GM19438 (cell line): ENCODE data around the gene IL17C.
A peak's percentile ranks its signal among the peaks of the same experiment; 100 is the strongest.
"Not testable (repeated sequence)": the region's sequence is repeated elsewhere in the genome, so short reads cannot be mapped to it uniquely, and the experiment has no call there.

Source experiments
- ATAC-seq: cut with Tn5 transposase; IDR thresholded peaks from one replicate; pipeline ENCODE4 v1.9.1; 2021; ENCODE audit warnings: low read depth; ENCODE audit not compliant: unreplicated experiment

Gene IL17C

DNA sequence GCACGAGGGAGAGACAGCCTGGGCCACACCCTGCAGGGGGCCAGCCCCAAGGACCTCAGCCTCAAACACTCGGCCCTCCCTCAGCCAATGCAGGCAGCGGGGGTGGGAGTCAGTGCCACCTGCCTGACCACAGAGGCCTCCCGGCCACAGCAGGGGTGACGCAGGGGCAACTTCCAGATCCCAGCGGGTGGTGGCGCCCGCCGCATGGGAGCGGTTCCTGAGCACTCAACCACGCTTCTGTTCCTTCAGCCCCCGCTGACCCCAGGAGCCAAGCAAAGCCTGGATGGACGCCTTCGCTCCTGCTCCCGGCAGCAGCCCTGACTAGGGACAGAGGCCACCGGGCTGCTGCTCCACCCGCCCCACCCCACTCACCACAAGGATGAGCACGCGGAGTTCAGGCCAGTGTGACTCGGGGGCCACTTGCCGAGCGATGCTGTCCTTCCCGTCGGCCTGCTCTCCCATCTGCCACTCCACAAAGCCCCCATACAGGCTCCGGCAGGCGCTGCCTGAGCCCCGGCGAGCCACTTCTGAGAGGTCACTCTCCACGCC is 17.4 kb downstream of the IL17C start:
- ATAC-seq: no peak

DNA sequence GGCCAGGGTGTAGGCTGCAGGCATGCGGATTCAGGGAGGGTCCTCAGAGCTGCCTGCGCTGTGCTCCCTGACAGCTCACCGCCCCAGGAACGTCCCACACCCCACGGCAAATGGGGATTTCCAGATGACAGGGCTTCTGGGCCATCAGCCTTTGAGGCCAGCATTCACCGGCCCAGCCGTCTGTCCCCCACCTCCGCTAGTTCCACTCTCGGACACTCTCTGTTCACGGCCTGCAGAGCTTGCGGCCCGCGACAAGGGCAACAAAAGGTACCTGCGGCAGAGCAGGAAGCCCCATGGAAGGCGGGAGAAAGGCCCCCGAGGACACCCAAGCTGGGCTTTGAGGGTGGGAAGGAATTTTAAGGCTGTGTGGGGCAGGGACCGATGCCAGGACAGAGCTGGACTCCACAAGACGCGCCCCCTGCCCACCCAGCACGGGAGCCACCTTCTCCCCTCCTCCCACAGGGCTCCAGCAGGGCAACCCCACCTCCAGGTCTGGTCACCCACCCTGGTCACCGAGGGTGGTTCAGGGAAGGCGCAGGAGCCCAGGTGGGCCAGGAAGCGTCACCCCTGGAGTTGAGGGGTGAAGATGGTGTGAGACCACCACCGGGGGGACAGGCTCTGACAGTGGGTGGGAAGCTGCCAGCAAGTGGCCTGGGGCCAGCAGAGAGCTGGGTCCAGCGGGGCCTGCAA is 18.1 kb downstream of the IL17C start:
- no peak for ATAC-seq

DNA sequence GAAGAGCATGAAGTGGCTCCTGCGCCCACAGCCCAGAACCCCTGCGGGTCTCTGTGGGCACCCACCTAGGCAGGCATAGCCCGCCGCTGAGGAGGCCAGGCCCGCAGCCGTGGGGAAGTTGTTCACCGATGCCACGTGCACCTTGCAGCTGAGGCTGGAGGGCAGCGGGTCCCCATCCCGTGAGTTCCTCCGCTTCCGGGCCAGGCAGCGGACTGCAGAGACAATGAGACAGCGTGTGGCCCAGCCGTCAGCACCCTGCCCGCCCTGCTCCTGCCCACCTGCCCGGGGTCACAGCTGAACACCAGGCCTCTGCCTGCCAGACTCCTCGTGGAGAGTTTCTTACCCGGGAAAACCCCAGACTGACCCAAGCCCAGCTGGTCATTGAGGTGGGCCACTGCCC is 19.0 kb downstream of the IL17C start:
- no peak for ATAC-seq

DNA sequence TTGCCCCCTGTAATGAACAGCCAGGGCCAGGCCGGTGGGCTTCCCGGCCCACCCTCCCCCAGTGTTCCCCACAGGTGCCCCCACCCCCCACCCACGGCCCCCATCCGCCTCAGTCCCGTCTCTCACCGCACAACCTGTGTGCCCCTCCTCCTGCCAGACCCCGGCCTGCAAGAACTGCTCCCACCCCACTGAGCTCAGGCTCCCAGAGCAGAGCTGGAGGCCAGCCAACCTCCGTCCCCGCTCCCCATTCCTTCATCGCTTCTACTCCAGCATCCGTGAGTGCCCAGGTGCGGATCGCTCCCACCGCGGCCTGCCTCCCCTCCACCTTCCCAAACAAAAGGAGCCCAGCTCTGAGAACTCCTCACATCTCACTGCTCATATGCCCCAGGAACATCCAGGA is 20.3 kb downstream of the IL17C start:
- no peak for ATAC-seq

DNA sequence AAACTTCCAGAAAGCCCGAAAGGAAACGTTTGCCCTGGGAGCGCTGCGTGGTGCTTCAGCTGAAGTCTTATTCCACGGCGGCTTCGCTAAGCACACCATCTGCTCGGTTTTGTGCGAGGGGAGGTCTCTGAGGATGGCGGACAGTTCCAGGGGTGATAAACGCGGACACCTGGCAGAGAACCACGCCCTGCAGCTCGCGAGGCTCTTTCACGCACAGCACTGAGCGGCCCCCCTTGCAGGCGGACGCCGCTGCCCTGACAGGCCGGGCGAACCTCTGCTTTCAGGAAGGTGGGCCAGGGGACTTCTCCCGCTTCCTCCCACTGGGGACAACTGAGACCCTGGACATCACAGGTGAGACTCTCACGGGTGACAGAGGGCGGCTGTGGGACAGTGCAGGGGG is 20.8 kb downstream of the IL17C start:
- no peak for ATAC-seq

DNA sequence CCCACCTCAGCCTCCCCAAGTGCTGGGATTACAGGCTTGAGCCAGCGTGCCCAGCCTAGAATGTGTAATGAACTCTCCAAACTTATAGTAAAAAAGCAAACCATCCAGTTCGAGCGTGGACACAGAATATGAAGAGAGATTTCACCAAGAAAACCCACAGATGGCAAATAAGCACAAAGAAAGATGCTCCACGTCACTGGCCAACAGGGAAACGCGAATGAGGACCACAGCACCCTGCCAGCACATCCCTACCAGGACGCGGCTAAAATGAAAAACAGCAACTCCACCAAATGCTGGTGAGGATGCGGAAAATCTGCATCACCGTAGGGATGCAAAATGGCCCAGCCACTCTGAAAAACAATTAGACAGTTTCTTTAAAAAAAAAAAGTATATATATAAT is 23.1 kb downstream of the IL17C start:
- ATAC-seq: no peak

DNA sequence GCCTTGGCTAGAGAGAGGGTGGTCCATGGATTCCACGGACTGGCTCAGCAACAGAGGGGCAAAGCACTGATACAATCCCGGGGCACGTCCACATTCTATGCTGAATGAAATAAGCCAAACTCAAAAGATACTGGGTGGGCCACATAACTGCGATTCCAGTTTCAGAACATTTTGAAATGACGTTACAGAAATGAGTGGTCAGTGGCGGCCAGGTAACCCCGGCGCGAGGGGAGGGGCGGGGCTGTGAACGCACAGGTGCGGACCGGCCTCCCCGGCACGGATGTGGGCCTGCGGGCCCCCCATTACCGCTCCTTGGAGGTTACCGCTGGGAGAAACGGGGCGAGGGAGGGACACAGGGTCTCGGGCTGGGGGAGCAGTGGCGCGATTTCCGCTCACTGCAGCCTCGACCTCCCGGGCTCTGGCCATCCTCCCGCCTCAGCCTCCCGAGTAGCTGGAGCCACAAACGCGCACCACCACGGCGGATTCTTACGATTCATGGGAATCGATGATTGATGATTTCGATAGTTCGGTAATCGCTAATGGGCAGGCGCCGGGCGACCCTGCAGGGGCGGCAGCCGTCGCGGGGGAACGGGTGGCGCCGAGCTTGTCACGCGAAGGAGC is 24.0 kb downstream of the IL17C start:
- ATAC-seq: peak; percentile 4

DNA sequence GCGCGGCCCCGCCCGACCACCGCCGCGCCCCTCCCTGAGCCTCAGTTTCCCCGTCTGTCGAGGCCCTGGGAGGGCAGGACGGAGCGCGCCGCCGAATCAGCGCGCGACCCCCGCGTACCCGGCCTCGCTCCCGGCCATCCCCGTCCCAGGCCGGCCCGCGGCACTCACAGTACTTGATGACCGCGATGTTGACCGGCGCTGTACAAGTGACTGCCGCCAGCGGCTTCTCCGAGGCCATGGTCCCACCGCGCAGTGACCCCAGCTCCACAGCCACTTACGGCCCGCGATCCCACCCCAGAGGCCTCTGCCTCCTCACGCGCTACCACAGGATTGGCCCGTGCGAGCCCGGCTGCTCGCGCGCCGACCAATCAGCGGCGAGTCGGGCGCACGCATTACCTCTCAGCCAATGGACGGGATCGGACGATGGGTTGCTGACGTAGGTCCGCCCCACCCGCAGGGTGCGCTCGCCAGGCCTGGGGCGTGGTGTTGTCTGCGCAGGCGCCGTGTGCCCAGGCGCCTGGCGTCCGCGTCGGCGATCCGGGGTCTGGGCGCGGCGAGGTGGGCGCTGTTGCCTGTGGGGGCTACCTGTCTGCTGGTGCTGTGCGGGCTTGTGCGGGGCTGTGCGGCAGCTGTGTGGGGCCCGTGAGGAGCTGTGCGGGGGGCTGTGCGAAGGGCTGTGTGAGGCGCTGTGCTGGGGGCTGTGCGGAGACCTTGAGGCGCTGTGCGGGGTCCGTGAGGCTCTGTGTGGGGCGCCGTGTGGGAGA is 24.7 kb downstream of the IL17C start, which contains the start of gene MVD:
TSS of gene MVD (minus strand) at position 249 of the 764 bp plus-strand sequence. CDS start at position 238, 11 bp downstream.
- peak; percentile 92 for ATAC-seq

DNA sequence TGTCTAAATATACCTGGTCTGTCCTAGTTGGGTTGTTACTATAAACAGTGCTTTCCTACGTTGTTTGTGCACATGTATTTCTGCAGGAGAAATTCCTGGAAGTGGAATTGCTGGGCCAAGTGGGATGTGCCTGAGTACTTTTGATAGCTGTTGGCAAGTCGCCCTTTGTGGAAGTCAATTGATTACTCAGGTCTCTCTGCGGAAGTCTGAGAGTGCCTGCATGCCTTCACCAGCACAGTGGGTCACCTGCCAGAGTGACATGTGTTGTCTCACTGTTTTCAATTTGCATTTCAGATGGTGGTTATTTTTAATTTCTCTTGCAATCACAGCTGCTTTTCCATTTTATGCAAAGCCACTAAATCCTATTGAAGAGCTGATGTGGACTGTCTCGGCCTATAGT is 26.8 kb downstream of the IL17C start:
- ATAC-seq: no peak

DNA sequence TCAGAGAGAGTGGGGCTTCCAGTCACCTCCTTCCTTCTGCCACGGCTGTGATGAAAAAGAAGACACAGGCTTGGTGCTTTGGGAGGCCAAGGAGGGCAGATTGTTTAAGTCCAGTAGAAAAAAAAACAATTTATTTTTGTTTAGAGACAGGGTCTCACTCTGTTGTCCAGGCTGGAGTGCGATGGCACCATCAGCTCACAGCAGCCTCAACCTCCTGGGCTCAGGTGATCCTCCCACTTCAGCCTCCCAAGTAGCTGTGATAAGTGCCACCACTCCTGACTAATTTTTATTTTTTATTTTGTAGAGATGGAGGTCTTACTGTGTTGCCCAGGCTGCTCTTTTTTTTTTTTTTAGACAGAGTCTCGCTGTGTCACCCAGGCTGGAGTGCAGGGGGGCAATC is 27.2 kb downstream of the IL17C start:
- ATAC-seq: no peak

DNA sequence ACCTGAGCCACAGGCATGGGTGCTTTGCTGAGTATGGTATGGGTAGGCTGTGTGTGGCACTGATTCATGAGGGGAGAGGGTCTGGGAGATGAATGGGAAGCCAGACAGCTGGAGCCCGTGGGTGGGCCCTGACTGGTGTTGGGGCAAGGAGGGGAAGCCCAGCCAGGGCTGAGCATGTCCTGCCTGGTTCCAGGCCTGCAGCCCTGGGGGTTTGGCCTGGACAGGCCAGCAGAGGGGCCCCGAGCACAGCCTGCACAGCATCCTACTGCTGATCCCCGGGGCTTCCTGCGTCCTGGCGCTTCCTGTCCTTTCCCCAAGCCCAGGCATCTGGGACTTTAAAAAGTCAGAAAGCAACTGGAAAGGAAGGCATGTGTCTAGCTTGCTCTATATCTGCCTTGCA is 29.1 kb downstream of the IL17C start:
- no peak for ATAC-seq

DNA sequence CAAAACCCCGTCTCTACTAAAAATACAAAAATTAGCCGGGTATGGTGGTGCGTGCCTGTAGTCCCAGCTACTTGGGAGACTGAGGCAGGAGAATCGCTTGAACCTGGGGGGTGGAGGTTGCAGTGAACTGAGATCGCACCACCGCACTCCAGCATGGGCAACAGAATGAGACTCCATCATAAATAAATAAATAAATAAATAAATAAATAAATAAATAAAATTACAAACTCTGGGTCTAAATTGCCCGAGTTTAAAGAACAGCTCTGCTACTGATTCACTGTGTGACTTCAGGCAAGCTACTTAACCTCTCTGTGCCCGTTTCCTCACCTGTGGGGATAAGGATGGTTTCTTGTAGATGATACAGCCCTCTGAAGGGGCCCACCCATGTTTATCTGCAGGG is 31.1 kb downstream of the IL17C start:
- ATAC-seq: not testable (repeated sequence)

DNA sequence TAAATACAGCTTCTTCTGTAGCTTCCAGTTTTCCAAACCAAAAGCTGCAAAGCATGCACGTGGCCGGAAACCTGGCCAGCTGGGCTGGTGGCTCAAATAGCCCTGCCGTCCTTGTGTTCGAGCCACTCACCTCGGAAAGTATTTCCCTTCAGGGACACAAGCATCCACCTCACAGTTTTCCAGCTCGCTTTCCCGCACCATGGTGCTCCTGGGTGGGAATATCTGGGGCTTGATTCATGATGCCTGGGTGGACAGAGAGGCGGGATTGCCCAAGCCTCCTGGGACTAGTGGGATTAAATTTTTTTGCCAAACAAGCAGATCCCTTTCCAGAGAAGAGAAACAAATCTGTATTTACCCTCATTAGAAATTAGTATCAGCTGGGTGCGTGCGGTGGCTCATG is 31.6 kb downstream of the IL17C start:
- ATAC-seq: no peak

DNA sequence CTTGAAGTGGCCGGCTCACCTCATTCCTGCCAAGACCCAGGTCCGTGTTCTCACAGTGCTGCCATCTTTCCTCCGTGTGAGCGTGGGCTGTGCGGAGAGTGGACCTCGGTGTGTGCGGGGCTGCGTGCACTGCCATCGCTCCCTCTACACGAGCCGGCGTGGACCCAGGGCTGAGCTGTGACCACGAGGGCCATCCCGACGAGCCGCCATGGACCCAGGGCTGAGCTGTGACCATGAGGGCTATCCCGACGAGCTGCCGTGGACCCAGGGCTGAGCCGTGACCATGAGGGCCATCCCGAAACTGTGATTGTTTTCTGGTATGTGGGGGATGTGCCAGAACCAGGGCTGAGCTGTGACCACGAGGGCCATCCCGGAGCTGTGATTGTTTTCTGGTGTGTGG is 33.4 kb downstream of the IL17C start:
- ATAC-seq: no peak

DNA sequence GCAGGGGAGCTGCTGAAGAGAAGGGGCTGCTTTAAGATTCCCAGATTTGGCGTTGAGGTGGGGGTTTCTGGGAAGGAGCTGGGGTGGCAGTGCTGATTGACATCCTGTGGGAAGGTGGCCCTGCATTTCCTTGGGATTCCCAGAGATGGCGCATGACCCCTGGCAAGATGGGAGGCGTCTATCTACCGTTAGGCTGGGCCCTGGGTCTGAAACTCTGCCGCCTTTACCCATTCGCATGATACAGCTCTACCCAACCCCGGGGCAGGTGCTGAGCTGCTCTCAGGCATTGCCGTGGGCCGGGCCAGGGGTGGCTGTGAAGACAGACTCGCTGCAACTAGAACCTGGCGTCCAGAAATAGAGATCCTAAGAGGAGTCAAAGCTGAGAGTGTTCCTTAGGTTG is 34.4 kb downstream of the IL17C start:
- no peak for ATAC-seq

DNA sequence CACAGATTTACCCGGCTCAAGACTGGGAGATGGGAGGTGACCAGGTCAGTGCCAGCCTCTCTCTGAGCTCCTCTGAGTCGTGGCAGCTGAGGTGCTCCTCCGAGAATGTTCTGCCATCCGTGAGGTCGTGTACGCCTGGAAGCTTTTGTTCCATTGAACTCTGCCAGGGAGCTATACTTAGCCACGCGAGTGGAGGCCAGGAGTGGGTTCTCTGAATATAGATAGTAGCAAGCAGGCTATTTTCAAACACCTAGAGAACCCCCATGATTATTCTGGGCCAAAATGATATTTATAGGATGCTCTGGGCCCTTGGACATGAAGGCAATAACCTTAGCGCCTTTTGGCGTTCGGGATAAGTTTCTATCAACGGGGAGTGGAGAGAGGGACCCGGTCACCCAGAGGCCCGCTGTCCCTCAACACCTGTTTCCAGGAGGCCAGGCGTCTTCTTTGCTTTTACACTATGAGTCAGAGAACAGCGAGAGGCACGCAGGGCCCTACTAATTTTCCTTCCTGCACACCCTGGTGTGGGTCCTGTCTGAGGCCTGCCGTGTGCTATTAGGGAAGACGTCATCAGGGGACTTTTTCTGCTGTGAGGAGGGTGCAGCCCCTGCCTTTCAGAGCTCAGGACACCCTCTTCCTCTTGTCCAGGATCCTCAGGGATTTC is 35.5 kb downstream of the IL17C start:
- no peak for ATAC-seq

DNA sequence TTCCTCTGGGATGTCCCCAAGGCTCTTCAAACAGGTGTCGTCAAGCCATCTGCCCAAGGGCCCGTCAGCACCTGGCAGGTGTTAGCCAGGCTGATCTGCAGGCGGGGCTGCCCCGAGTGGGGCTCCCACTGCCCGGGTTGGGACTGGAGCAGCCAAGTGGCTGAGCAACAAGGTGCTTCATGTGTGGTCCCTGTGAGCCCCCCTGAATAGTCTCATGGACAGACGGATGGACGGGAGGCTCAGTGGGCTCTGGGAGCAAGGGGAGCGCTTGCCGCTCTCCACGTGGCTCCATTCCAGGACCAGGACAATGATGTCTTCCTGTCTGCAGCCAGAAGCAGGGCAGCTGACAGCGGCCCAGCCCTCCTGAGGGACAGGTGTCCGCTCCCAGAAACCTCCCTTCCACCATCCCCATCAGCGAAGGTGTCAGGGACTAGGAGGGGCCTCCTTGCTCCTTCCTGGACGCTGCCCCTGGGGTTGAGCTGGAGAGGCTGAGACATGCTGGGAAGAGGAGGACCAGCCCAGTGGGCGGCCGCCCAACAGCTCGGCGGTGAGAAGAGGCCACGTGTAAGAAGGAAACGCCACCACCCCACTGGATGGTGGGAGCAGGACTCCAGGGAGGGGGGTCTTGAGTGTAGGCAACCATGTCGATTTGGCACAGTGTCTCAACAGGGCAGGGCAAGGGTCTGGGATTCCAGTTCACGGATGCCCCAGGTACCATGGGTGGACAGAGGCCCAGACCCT is 38.3 kb downstream of the IL17C start:
- ATAC-seq: no peak

DNA sequence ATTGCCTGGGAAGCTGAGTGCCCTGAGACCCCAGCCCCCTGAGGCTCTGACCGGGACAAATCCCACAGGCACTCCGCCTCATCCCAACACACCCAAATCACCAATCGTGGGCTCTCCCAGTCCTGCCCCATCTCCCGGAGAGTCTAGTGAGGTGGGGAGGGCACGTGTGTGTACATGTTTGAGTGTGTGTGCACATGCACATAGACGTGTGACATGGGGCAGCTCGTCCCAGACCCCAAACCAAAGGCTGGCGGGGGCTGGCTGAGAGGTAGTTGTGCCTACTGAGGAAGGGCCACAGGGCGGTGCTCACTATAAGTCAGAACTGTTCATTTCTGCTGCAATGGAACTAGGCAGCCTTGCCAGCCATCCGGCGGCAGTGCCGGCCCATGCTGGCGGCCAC is 39.3 kb downstream of the IL17C start:
- ATAC-seq: no peak

DNA sequence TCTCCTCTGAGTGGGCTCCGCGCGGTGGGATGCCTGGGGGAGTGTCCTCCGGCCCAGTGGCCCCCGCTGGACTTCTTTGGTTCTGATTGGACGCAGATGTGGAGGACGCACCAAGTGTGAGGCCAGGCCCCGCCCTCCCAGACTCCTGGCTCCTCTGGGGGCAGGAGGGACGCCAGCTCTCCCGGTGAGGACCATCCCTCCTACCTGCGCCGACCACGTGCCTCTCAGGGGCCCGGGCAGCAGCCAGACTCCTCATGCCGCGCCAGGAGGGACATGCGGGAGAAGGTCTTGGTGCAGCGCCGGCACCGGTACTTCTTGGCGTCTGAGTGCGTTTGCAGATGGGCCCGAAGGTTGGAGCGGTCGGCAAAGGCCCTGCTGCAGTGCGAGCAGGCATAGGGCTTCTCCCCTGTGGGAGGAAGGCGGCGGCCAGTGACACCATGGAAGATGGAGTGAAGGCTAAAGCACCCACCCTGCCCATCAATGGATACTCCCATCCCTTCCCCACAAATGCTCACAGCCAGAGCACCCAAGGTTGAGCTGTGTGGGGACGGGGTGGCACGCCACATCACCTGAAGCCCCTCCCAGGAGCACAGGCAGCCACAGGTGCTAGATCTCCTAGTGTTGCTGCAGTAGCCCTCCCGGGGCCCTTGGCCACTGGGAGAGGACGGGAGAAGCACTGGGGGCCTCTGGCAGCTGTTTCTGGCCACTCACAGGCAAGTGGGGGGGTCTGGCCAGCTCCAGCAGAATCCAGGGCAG is 40.0 kb downstream of the IL17C start:
- no peak for ATAC-seq
